Measurements from ENCODE around the gene SNTG2. TPM values are rescaled to one million over a fixed set of nuclear protein-coding genes. Genes with fewer than 3 reads are reported as not detected.
A peak's percentile ranks its signal among the peaks of the same experiment; 100 is the strongest.

Gene SNTG2
- total RNA-seq, 8 experiments from 2014 or later: 0.21 to 2.8 (median 1.1) TPM

GRCh38 chr2:981759-982158 lies 31.1 kb downstream of the SNTG2 start:
- ATAC-seq (replicated peaks in 6 of 8): no peak
- Histone ChIP-seq H3K4me3 (no peak overlapping the region), H3K27ac (no peak overlapping the region), H3K4me1 (replicated peaks in 1 of 2) (peaks cover 0 to 3% of the 10 kb centered on the region in 2 donors)
- in situ Hi-C loops (cut with MboI; ENCODE audit: low pct_unique_long_range_greater_than_20kb in 2 of 9, low sequenced_read_pairs in 9 of 9, unreplicated experiment in 9 of 9): no loop called here
- 11 to 100% (median 72%) methylated on average over 1 to 4 of the region's 4 CpGs; no CpG with 5 or more reads in 6 of the 10 experiments for WGBS, 10 experiments

GRCh38 chr2:985317-985898 lies 34.8 kb downstream of the SNTG2 start:
- H3K4me3 ChIP-seq: no peak overlapping the region
- in situ Hi-C loops (cut with MboI; ENCODE audit: low pct_unique_long_range_greater_than_20kb in 2 of 9, low sequenced_read_pairs in 9 of 9, unreplicated experiment in 9 of 9): no loop called here
- H3K27ac ChIP-seq: no peak overlapping the region
- peaks cover under 1 to 5% of the 10 kb centered on the region in 2 donors for H3K4me1 ChIP-seq (replicated peaks in 1 of 2)
- no peak for ATAC-seq (replicated peaks in 6 of 8)
- WGBS, 10 experiments: 14 to 78% (median 69%) methylated on average over 1 to 7 of the region's 7 CpGs; no CpG with 5 or more reads in 3 of the 10 experiments

- in situ Hi-C loops (cut with MboI; ENCODE audit: low pct_unique_long_range_greater_than_20kb in 2 of 9, low sequenced_read_pairs in 9 of 9, unreplicated experiment in 9 of 9): no loop called here
- 50 to 100% (median 90%) methylated on average over 2 to 9 of the region's 16 CpGs; no CpG with 5 or more reads in 5 of the 10 experiments for whole genome bisulfite sequencing, 10 experiments
These were observed 37.1 kb downstream of the SNTG2 start for GRCh38 chr2:987789-988188.

DNA sequence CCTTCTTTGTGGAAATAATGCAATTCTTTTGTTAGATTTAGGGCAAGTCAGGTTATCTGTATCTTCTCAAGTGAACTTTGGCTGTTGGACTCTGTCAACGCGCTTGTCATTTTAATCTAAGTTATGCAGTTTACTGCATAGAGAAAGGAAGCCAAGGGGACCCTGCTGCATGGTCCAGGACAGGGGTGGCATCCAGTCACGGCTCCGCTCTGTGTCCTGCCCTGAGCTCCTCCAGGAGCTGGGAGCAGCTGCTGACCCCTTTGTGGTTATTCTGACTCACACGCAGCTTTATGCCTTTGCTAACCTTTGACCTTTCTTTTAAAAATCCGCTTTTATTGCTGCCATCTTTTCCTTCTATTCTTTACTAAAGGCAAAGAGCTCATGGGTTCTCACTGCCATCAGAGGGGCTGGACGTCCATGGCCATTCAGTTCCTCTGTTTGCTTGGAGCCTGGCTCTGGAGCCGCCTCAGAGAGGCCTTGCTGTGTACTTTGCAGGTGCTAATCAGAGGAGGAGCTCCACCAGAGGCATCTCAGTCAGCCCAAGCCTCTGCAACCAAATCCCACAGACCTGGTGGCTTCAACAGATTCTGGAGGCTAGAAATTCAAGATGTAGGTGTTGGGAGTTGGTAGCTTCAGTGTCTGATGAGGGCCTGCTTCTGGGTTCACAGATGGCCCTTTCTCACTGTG lies 39.3 kb downstream of the SNTG2 start:
- H3K27ac ChIP-seq: no peak overlapping the region
- ATAC-seq (replicated peaks in 6 of 8): peak in 3 of 8 experiments; percentile 32 to 35 (median 34)
- in situ Hi-C loops (cut with MboI; ENCODE audit: low pct_unique_long_range_greater_than_20kb in 2 of 9, low sequenced_read_pairs in 9 of 9, unreplicated experiment in 9 of 9): no loop called here
- 10 to 100% (median 50%) methylated on average over 1 to 7 of the region's 8 CpGs; no CpG with 5 or more reads in 1 of the 10 experiments for WGBS, 10 experiments
- H3K4me1 ChIP-seq (replicated peaks in 1 of 2): peaks cover 5 to 13% of the 10 kb centered on the region in 2 donors
- H3K4me3 ChIP-seq: no peak overlapping the region

More at GRCh38 chr2:987789-988188, 37.1 kb downstream of the SNTG2 start:
- ATAC-seq (replicated peaks in 6 of 8): no peak
- Histone ChIP-seq H3K27ac (no peak overlapping the region), H3K4me1 (replicated peaks in 1 of 2) (peaks cover 5 to 13% of the 10 kb centered on the region in 2 donors), H3K4me3 (no peak overlapping the region)

DNA sequence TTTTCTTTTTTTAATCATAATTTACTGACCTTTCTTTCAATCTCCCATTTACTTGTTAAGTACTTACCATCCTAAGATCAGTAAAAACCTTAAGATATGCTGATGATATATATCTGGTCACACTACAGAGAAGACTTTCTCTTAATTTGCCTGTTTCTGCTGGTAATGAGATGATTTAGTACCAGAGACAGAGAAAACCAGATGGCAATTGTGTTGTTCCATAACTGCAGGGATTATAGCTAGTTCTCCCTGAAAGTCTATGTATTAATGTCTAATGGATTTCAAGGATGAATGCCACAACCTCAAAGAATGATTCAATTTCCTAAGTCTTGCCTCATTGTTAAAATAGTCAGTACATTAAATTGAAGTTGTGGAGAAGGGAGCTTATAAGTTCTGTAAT lies 40.3 kb downstream of the SNTG2 start:
- in situ Hi-C loops (cut with MboI; ENCODE audit: low pct_unique_long_range_greater_than_20kb in 2 of 9, low sequenced_read_pairs in 9 of 9, unreplicated experiment in 9 of 9): no loop called here
- ATAC-seq (replicated peaks in 6 of 8): peak in 1 of 8 experiments; percentile 34
- Histone ChIP-seq H3K4me3 (no peak overlapping the region), H3K4me1 (replicated peaks in 1 of 2) (peaks cover 5 to 13% of the 10 kb centered on the region in 2 donors), H3K27ac (no peak overlapping the region)

GRCh38 chr2:1002350-1002749 lies 51.7 kb downstream of the SNTG2 start:
- Histone ChIP-seq H3K4me3 (no peak overlapping the region), H3K27ac (no peak overlapping the region), H3K4me1 (replicated peaks in 1 of 2) (no peaks in the 10 kb centered on the region)
- 0 to 92% (median 80%) methylated on average over 1 to 2 of the region's 2 CpGs for WGBS, 10 experiments
- ATAC-seq (replicated peaks in 6 of 8): peak in 2 of 8 experiments; percentile 86 to 89
- in situ Hi-C loops (cut with MboI; ENCODE audit: low pct_unique_long_range_greater_than_20kb in 2 of 9, low sequenced_read_pairs in 9 of 9, unreplicated experiment in 9 of 9): no loop called here

DNA sequence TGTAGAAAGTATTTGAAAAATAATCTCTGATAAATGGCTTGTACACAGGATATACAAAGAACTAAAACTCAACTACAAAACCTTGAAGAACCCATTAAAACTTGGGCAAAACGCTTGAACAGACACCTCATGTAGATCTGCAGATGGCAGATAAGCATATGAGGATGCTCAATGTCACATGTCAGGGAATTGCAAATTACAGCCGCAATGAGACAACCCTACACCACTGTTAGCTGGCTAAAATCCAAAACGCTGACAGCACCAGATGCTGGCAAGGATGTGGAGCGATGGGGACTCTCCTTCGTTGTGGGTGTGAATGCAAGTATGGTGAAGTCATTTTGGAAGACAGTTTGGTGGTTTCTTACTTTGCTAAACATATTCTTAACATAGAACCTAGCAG lies 53.7 kb downstream of the SNTG2 start:
- H3K27ac ChIP-seq: no peak overlapping the region
- in situ Hi-C loops (cut with MboI; ENCODE audit: low pct_unique_long_range_greater_than_20kb in 2 of 9, low sequenced_read_pairs in 9 of 9, unreplicated experiment in 9 of 9): no loop called here
- ATAC-seq (replicated peaks in 6 of 8): peak in 2 of 8 experiments; percentile 78 to 80
- no peak overlapping the region for H3K4me3 ChIP-seq
- H3K4me1 ChIP-seq (replicated peaks in 1 of 2): no peaks in the 10 kb centered on the region
- 0 to 86% (median 77%) methylated on average over 1 to 5 of the region's 5 CpGs for WGBS, 10 experiments

- no peak overlapping the region for H3K4me3 ChIP-seq
- in situ Hi-C loops (cut with MboI; ENCODE audit: low pct_unique_long_range_greater_than_20kb in 2 of 9, low sequenced_read_pairs in 9 of 9, unreplicated experiment in 9 of 9): no loop called here
- ATAC-seq (replicated peaks in 6 of 8): peak; percentile 52 to 100 (median 99)
- 0 to 40% (median 26%) methylated on average over 2 to 5 of the region's 7 CpGs; no CpG with 5 or more reads in 2 of the 10 experiments for WGBS, 10 experiments
- peak overlapping the region in 1 of 2 donors; percentile 9 for H3K27ac ChIP-seq
- peaks cover 22 to 26% of the 10 kb centered on the region in 2 donors for H3K4me1 ChIP-seq (replicated peaks in 1 of 2)
These were observed 59.8 kb downstream of the SNTG2 start for GRCh38 chr2:1010415-1010930.

- ATAC-seq (replicated peaks in 6 of 8): peak in 2 of 8 experiments; percentile 6 to 21
- in situ Hi-C loops (cut with MboI; ENCODE audit: low pct_unique_long_range_greater_than_20kb in 2 of 9, low sequenced_read_pairs in 9 of 9, unreplicated experiment in 9 of 9): no loop called here
- H3K4me3 ChIP-seq: no peak overlapping the region
- H3K27ac ChIP-seq: peak overlapping the region in 1 of 2 donors; percentile 9
- H3K4me1 ChIP-seq (replicated peaks in 1 of 2): peaks cover 22 to 26% of the 10 kb centered on the region in 2 donors
- WGBS, 10 experiments: 4 to 100% (median 54%) methylated on average over 1 to 5 of the region's 5 CpGs; no CpG with 5 or more reads in 4 of the 10 experiments
These were observed 60.4 kb downstream of the SNTG2 start for GRCh38 chr2:1011006-1011405.

GRCh38 chr2:1011985-1012384 lies 61.3 kb downstream of the SNTG2 start:
- ATAC-seq (replicated peaks in 6 of 8): no peak
- in situ Hi-C loops (cut with MboI; ENCODE audit: low pct_unique_long_range_greater_than_20kb in 2 of 9, low sequenced_read_pairs in 9 of 9, unreplicated experiment in 9 of 9): no loop called here
- WGBS, 10 experiments: 38 to 100% (median 83%) methylated on average over 1 to 5 of the region's 7 CpGs; no CpG with 5 or more reads in 5 of the 10 experiments
- Histone ChIP-seq H3K27ac (no peak overlapping the region), H3K4me3 (no peak overlapping the region), H3K4me1 (replicated peaks in 1 of 2) (peaks cover 22 to 26% of the 10 kb centered on the region in 2 donors)

DNA sequence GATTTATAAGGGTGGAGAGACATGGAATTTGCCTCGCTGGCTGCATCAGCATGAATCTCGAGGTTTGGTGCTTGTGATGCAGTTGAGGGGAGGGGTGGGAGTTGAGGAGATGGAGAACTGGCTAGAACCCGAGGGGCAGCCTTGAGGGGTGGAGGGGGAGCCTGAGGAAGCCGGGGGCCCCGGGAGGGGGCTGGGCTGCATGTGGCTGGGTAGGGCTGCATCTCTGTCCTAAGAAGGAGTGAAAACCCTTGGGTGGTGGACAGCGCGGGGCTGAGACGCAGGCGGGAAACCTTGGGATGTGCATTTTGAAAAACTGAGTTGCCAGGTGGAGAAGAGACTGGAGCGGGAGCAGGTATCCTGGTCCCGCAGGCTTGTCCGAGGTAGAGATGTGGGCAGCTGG lies 64.2 kb downstream of the SNTG2 start:
- WGBS, 10 experiments: 62 to 100% (median 95%) methylated on average over 2 to 3 of the region's 12 CpGs; no CpG with 5 or more reads in 6 of the 10 experiments
- ATAC-seq (replicated peaks in 6 of 8): no peak
- Histone ChIP-seq H3K27ac (no peak overlapping the region), H3K4me1 (replicated peaks in 1 of 2) (peaks cover 20 to 25% of the 10 kb centered on the region in 2 donors), H3K4me3 (no peak overlapping the region)
- in situ Hi-C loops (cut with MboI; ENCODE audit: low pct_unique_long_range_greater_than_20kb in 2 of 9, low sequenced_read_pairs in 9 of 9, unreplicated experiment in 9 of 9): no loop called here

GRCh38 chr2:1016500-1016899 lies 65.9 kb downstream of the SNTG2 start:
- ATAC-seq (replicated peaks in 6 of 8): peak in 3 of 8 experiments; percentile 46 to 81 (median 64)
- H3K4me3 ChIP-seq: no peak overlapping the region
- no peak overlapping the region for H3K27ac ChIP-seq
- WGBS, 10 experiments: 0 to 100% (median 80%) methylated on average over 2 to 8 of the region's 8 CpGs; no CpG with 5 or more reads in 3 of the 10 experiments
- in situ Hi-C loops (cut with MboI; ENCODE audit: low pct_unique_long_range_greater_than_20kb in 2 of 9, low sequenced_read_pairs in 9 of 9, unreplicated experiment in 9 of 9): no loop called here
- H3K4me1 ChIP-seq (replicated peaks in 1 of 2): peaks cover 6 to 8% of the 10 kb centered on the region in 2 donors

- peak in 3 of 8 experiments; percentile 44 to 88 (median 71) for ATAC-seq (replicated peaks in 6 of 8)
- Histone ChIP-seq H3K27ac (no peak overlapping the region), H3K4me3 (no peak overlapping the region), H3K4me1 (replicated peaks in 1 of 2) (no peaks in the 10 kb centered on the region)
- in situ Hi-C loops (cut with MboI; ENCODE audit: low pct_unique_long_range_greater_than_20kb in 2 of 9, low sequenced_read_pairs in 9 of 9, unreplicated experiment in 9 of 9): no loop called here
- 2 to 90% (median 68%) methylated on average over 1 to 6 of the region's 6 CpGs; no CpG with 5 or more reads in 2 of the 10 experiments for WGBS, 10 experiments
These were observed 67.2 kb downstream of the SNTG2 start for GRCh38 chr2:1017827-1018226.
